KOPT-K1 (cell line): ENCODE data around the gene FBXW8.
A peak's percentile ranks its signal among the peaks of the same experiment; 100 is the strongest.

Source experiments
- H3K27ac ChIP-seq: fragments of 200-600 bp; sonication (generic); 2 replicates; pipeline ENCODE4 v1.5.1; 2016; ENCODE audit warnings: antibody characterized with exemption, mild to moderate bottlenecking, low read depth, low read length; ENCODE audit not compliant: poor library complexity, severe bottlenecking
- H3K36me3 ChIP-seq: fragments of 200-600 bp; sonication (generic); 2 replicates; pipeline ENCODE4 v1.5.1; 2017; ENCODE audit warnings: antibody characterized with exemption, mild to moderate bottlenecking, low read length, moderate library complexity; ENCODE audit not compliant: insufficient read depth
- H3K9me3 ChIP-seq: fragments of 200-600 bp; sonication (generic); 2 replicates; pipeline ENCODE4 v1.5.1; 2017; ENCODE audit warnings: antibody characterized with exemption, low read length, mild to moderate bottlenecking; ENCODE audit not compliant: insufficient read depth, poor library complexity, severe bottlenecking

FBXW8 gene

GRCh38 chr12:117072106-117072505 lies 161.4 kb downstream of the FBXW8 start:
- Histone ChIP-seq H3K9me3 (no peaks in the 10 kb centered on the region), H3K27ac (peak overlapping the region; percentile 5), H3K36me3 (peaks cover 86% of the 10 kb centered on the region)

GRCh38 chr12:117072736-117073490 lies 162.2 kb downstream of the FBXW8 start:
- H3K27ac ChIP-seq, result peak overlapping the region; percentile 5

GRCh38 chr12:117073611-117074010 lies 162.9 kb downstream of the FBXW8 start:
- Histone ChIP-seq H3K36me3 (peaks cover 73% of the 10 kb centered on the region), H3K27ac (no peak overlapping the region), H3K9me3 (no peaks in the 10 kb centered on the region)

More at GRCh38 chr12:117072736-117073490, 162.2 kb downstream of the FBXW8 start:
- peaks cover 80% of the 10 kb centered on the region for H3K36me3 ChIP-seq
- no peaks in the 10 kb centered on the region for H3K9me3 ChIP-seq

GRCh38 chr12:117076410-117077372 lies 165.9 kb downstream of the FBXW8 start:
- H3K27ac ChIP-seq, result peak overlapping the region; percentile 68
- peaks cover 44% of the 10 kb centered on the region for H3K36me3 ChIP-seq
- no peaks in the 10 kb centered on the region for H3K9me3 ChIP-seq

GRCh38 chr12:117079487-117079886 lies 168.7 kb downstream of the FBXW8 start:
- H3K9me3 ChIP-seq, result peaks cover 8% of the 10 kb centered on the region
- peaks cover 36% of the 10 kb centered on the region for H3K36me3 ChIP-seq
- peak overlapping the region; percentile 3 for H3K27ac ChIP-seq

GRCh38 chr12:117080661-117081144 lies 170.0 kb downstream of the FBXW8 start:
- peaks cover 8% of the 10 kb centered on the region for H3K9me3 ChIP-seq
- peaks cover 24% of the 10 kb centered on the region for H3K36me3 ChIP-seq
- H3K27ac ChIP-seq, result peak overlapping the region; percentile 56
